ENCODE measurements around the gene YBX1.

Gene YBX1

DNA sequence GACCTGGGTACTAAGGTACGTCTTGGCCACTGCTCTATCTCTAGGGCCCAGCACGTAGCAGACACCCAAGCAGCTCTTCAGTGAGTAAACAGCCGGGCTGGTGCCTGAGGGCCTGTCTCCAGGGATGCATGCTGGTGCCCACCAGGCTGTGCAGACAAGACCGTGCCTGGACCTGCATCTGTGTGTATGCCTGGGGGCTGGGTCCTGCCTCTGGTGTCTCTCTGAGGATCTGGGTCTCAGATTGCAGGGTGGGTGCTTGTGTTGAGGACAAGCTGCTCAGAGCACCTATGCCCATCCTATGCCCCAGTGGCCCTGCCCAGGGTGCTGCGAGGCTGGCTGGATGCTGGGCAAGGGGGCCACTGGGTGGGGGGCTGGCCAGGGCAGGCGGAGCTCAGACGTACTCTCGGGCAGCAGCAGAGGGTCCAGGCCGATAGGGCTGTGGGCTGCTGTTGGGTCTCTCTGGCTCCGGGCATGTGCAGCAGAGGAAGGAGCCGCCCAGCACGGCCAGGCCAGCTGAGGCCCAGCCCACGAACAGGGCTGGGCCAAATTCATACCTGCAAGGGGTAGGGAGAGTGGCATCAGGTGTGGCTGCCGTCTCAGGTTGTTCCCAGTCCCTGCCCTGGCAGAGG lies 53.4 kb downstream of the YBX1 start:
- no peak for DNase-seq

DNA sequence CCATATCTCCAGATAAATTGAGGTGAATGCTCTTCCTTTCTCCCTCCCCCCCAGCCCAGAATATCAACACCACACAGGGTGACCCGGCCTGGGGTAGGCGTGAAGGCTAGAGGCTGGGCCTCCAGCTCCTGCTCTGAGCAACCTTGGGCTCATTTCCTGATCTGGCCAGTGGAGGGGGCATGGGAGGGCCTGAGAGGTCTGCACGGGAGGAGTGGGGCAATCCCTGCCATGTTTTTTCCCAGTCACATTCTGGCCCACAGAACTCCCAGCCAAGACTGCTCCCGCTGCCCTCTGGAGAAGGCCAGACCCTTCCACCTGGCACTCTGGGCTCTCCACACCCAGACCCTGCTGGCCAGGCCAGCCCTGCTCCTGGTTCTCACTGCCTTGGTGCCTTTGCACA lies 53.9 kb downstream of the YBX1 start:
- no peak for DNase-seq

DNA sequence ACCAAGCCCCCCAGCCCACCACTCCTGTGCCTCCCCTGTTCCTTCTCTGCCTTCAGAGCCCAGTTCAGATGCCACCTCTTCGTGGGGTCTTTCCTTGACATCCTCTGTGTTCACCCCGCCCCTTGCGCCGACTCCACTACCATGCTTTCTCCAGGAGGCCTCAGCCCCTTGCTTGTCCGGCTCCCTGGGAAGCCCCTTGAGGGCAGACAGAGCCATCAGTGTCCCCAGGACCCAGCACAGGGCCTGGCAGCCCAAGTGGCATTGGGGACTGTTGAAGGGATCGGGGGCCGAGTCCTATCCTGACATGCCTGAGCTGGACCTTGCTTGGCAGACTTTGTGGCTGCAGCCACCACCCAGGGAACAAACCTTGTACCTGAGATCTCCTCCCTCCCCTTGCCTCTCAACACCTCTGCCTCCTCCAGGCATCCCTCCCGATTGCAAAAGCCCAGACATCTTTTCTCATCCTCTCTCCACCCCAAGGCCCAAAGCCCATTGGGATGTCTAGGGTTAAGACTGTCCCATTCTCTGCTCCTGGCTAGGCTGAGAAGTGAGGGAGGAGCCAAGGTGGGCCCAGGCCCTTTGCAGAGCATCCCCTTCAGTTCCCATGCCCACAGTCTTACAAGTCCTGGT lies 54.5 kb downstream of the YBX1 start:
- no peak for DNase-seq

DNA sequence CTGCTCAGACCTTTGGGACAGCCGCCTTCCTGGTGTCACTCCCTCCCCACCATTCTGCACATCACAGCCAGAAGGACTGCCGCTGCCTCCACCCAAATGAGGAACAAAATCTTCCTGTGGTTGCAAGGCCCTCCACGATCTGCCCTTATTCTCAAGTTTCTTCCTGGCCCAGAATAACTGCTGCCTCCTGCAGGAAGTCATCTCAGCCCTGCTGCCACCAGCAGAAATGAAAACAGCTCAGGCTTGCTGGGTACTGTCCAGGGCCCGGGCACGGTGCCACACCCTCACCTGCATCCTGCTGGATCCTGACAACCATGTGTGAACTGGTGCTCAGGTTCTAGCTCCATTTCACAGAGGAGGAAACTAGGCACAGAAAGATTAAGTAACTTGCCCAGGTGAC lies 55.0 kb downstream of the YBX1 start:
- peak; percentile 67 for DNase-seq

DNA sequence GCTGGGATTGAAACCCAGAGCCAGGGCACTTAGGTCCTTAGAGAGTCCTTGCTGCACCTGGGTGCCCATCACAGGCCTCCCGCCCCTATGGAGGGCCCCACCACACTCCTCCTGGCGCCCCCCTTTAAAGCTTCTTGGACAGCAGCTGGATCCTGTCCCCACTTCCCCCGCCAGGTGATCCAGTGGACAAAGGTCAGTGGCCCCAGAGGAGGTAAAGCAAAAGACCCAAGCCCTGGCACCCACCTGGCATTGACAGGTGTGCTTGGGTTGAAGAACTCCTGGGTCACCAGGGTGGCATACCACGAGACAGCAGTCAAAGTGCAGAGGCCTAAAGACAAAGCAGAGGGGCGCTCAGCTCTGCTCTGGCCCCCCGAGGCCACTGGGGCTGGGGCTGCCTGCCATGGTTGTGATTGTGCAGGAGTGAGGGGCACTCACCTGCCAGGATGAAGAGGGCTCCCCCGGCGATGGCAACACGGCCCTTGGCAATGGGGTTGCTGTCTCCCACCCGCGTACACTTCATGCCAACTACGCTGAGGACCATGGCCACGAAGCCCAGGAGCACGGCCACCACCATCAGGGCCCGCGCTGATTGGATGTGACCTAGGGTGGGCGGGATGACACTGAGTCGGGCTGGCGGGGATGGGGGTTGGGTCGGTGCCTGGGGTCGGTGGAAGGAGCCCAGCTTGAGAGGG lies 55.9 kb downstream of the YBX1 start:
- no peak for DNase-seq

DNA sequence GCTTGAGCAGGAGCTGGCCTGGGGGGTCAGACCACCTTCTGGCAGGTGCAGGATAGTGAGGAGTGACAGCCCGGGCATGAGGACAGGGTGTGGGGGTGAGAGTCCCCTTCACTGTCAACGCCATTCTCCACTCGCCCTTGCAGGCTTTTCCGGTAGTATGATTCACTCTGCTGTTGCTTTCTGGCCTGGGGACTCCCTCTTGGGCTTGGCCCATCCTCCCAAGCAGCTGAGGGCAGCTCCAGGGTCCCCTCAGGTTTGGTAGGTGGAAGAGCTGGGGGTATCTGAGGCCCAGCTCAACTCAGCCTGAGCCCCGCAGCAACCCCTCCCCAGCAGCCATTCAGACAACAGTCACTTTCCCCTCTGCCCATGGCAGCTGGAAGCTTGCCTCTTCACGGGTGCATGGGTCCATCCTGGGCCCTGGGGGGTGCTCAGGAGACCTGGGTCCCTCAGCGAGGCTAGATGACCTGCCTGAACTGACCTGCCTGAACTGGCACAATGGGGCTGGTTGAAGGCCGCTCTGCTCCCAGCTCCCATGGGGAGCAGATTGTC lies 56.5 kb downstream of the YBX1 start:
- no peak for DNase-seq

DNA sequence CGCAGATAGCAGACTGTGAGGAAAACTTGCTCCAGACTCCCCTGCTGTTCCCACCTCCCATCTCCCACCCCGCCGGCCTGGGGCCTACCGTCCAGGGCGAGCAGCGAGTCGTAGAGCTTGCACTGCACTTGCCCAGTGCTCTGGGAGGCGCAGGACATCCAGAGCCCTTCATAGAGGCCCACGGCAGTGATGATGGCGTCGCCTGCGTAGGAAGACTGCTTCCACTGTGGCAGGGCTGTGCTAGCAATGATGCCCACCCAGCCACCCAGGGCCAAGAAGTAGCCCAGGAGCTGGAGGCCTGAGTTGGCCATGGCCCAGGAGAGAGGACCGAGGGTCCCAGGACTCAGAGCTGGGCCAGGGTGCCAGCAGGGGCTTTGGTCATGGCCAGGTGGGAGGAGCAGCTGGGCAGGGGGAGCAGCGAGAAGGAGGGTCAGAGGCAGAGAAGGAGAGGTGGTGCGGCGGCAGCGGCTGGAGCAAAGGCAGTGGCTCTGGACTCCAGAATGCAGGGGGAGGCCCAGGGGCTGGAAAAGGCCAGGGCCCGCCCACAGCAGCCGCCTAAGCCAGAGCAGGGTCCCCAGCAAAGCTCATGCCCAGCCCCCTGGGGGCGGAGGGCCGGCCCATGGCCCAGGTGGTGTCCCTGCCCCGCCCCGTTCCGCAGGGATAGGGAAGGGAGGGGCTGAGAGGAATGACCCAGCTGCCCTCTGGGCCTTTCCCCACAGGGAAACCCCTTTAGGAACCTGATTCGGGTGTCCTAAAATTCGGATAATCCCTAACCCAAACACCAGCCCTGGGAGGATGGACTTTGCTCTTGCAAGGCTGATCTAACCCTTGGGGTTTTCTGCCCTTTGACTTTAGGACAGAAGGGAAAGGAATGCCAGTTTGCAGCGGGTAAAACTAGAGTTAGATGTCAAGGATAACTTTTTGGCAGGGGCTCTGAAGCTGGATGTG lies 57.8 kb downstream of the YBX1 start, which contains the start of gene CLDN19:
Gene CLDN19, minus strand, starts transcription at position 484 of the 948 bp plus-strand sequence. Its CDS starts 173 bp downstream, at position 311.
- DNase-seq = no peak

DNA sequence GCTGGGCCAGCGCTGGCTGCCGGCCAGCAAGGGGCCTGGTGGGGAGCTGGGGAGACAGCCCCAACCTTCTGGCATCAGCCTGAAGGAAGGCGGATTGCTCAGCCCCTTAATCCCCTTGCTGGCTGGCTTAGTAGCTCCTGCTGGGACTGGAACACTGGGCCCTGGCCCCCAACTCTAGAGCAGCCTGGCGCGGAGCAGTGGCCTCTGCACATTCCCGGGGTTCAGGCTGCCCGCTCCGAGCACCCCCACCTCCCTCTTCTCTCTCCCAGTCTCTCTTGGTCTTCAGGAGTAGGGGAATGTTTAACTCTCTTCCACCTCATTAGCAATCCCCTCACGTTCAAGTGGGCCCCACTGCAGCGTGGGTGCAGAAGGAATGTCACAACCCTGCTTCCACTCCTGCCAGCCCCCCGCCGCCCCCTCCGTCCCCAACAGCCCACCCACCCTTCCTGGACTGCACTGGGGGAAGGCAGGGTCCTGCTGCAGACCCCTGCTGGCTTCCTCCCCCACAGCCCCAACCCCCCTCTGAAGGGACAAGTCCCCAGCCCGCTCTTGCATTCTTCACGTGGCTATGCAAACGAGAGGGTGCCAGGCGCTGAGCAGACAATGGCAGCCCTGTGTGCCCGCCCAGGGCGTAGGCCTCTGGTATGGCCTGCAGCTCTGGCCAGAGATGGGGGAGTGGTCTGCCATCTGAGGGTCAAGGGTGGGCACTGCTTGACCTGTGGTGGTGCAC lies 58.8 kb downstream of the YBX1 start:
- DNase-seq = no peak

DNA sequence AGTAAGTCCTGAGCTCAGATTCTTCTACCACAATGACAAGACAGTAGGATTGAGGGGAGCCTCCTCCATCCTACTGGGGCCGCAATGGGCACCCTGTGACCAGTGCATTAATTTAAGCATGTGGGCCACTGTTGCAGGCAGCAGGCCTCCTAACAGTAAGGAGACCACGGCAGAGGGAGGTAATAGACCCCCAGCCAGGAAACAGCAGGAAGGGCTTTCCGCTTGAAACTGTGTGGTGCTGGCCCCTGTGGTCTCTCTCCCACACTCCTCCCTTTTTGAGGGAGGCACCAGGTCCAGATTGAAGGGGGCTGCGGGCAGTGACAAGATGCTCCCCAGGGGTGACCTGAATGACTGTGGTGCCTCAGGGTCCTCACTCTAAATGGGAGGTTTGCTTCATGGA lies 59.5 kb downstream of the YBX1 start:
- no peak for DNase-seq

DNA sequence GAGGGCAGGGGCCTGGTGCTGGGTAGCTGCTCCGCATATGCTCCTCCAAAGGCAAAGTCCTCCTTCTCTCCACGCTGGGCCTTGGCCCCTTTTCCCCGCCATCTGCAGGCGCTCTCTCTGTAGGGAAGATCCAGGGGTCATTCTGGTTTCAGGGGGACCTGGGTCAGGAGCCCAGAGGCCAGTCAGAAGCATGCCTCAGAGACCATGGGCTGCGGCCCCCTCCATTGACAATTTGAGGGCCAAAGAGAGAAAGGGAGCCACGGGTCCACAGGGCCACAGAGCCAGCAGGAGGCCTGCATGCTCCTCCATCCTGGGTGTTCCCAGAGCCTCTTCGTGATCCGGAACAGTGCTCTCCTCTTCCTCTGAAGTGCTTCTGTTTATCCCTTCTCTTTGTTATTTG lies 59.9 kb downstream of the YBX1 start:
- no peak for DNase-seq

DNA sequence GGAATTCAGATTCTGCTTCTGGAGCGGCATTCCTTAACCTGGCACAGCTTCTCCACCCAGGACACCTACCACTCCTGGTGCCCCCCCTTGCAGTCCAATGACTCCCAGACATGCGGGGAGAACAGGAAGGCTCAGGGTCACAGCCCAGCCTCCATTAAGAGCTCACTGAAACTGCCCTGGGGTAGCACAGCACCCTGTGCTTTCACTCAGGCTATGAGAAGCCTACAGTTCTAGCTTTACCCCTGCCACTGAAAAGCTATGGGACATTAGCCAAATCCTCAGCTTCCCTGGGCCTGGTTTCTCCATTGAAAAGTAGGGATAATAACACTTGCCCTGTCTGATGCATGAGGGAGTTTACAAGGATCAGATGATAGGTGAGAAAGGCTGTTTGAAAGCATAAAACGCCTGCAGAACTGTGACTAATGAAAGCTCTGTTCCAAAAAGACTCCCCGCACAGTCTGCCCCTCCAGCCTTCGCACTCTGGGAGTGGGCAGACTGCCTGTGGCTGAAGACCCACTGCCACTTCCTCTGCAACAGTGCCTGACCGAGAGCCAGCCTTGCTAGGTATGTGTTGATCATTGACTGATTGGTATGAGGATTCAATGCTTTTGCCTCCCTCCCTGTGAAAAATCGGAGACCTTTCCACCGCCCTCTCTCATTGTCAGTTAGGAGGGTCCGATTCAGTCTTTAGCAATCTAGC lies 60.5 kb downstream of the YBX1 start:
- DNase-seq = no peak

DNA sequence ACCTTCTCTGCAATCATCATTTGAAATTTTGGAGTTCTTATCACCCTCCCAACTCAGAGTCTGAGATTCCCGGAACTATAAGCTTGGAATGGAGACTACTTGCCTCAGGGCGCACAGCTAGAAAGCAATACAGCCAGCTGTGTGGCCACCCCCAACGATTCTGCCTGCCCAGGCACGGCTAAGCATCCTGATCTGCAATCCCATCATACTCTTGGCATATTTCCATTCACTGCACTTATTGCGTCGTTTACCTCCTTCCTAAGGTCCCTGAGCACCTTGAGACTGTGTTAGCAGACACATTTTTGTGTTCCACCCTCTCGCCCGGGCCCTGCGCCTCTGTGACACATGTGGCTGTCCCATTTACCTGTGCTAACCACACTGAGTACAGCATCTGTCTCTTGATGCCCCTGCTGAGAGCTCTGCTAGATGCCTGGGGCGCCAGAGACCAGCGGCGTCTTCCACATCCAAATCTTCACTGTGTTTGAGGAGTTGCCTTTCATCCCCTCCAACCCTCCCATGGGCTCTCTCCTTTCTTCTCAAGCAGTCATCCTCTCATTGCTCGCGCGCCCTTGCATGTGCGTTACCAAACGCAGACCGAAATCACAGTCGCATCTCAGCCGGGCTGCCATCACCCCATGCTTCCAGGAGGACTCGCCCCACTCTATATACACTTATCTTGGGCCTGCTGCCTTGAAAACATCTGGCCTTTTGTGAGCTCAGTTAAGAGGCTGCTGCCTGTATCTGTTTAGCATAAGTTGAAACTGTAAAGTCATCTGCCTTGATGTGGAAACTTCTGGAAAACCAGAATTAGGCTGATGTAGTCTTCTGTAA lies 61.3 kb downstream of the YBX1 start:
- no peak for DNase-seq

DNA sequence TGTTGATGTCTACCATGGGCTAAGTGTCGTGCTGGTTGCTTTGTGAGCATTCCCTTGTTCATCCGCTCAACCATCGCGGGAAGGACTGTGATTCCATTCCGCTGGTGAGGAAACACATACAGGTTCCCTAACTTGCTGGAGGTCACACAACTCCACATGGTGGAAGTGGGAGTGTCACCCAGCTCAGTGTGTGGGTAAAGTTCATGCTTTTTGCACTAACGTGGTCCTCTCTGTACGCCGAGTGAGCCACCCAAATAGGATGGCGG lies 61.9 kb downstream of the YBX1 start:
- no peak for DNase-seq

DNA sequence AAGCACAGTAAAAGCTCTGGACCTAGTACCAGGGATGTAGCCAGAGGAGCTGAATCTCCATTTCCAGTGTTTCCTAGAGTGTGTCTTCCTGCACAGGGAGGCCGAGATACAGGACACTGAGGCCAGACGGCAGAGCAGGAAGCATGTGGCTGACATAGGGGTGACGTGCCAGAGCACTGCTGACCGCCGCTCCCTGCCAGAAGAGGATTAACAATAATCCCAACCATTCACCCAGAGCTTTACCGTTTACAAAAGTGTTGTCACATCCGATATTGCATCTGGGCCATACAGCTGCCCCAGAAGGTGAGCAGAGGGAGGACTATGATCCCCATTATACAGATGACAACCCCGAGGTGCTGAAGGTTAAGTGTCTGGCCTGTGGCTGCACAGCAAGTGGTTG lies 63.6 kb downstream of the YBX1 start:
- no peak for DNase-seq

DNA sequence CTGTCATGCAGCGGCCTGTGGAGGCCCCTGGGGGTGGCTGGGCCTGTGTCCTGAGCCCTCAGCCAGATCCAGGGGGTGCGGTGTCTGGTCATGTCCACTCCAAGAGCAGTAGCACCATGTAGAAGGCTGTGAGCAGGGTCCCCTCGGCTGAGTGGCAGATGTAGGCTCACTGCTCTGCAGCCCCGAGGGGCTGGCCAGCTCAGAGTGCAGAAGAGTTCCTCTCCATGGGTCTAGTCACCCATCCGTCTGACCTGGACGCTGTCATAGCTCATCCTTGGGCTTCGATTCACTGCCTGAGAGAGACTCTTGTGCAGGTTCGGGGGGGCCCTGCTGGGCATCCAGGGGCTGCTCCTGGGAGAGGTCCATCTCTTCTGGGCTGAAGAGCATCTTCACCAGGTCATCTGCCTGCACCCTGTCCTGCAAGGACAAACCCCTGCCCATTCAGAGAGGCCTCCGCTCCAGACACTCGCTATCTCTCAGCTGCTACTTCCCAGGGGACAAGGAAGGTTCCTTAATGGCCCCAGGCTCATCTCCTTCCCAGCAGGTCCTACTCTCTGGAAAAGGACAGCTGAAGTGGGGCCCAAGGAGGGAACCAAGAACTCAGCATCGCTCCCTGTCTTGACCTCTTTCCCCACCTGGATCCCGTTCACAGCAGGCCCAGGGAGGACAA lies 64.4 kb downstream of the YBX1 start:
- no peak for DNase-seq

DNA sequence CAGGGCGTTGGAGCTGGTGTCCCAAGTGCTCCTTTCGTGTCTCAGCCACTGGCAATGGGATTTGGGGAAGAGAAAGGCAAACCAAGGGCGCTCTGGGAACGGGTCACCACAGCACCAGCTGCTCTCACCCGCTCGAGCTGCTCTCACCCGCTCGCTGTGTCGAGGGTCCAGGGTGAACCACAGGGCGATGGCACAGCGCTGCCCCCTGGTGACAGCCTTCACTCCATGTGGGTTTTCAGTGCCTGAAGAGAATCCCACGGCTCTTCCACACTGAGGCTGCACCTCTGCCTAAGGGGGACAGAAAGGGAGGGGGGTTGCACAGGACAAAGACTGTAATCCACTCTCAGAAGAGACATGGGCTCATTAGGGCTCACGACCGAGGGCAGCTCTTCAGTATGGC lies 64.9 kb downstream of the YBX1 start:
- DNase-seq = peak; percentile 16

DNA sequence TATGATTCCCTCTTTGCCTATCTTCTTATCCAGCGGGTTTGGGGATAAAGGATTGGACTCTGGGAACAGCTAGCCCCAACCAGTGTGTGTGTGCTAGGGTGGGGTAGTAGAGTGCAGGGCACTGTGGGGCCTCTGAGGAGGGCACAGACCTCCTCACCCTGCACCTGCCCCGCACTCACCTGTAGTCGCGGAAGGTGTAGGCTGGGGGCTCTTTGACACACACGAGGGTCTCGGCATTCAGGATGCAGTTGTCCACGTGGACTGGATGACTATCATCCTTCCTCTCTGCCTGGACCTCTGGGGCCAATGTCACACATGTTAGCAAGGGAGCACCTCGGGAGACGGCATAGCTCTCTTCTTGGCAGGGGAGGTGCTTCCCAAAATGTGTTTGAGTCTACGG lies 65.8 kb downstream of the YBX1 start:
- no peak for DNase-seq

DNA sequence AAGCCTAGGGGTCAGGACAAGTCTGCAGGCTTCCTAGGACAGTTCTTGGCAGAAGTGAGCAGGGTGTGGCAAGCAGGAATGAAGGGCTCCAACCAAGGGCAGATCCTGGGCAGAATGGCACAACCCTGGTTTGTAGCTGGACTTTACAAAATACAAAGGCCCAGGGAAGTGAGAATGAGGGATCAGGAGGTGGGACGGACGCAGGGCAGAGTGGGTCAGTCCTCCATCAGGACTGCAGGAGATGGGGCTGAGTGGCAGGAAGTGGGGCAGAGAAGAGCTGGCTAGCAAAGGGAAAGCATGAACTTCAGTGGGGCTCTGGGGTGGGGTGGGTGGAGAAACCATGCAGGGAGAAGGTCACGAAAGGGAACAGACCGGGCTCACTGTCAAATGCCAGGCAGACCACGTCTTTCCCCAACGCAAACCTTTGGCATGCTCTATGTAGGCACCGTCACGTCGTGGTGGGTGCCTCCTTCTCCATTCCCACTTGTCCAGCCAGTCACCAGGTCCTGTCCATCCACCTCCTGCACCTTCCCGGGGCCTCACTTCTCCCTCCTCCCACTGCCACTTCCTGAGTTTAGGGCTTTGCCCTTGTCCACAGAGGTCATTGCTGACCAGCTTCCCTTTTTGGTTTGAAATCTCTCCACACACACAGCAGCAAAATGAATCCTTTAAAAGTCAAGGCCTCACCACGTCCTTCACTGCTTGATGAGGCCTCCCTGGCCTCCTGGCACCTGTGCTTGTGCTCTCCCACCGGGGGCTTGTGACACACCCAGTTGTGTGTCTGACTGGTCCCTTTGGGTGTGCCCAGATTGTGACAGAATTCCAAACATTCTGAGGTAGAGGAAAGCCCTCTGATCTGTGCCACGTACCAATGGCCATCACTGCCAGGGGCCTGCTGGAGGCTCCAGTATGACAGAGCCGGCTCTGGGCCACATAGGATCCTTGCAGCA lies 66.5 kb downstream of the YBX1 start:
- DNase-seq = no peak

DNA sequence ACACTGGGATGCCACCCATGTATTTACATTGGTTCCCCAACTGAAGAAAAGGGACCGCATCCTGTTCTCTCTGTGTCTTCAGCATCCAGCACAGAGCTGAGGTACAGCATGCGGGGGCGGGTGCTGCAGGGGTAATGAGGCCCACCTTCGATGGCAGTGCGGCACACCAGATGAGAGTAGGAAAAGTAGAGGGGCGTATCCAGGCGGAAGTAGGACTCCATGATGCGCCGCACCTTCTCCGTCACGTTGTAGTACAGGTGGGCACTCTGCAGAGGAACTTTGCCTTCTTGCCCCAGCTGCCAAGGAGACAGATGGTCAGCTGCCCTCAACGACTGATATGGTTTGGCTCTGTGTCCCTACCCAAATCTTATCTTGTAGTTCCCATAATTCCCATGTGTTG lies 67.8 kb downstream of the YBX1 start:
- DNase-seq = no peak

Measured in KG1 (cell line).